ENCODE data around the gene CECR2.

The CECR2 gene

DNA sequence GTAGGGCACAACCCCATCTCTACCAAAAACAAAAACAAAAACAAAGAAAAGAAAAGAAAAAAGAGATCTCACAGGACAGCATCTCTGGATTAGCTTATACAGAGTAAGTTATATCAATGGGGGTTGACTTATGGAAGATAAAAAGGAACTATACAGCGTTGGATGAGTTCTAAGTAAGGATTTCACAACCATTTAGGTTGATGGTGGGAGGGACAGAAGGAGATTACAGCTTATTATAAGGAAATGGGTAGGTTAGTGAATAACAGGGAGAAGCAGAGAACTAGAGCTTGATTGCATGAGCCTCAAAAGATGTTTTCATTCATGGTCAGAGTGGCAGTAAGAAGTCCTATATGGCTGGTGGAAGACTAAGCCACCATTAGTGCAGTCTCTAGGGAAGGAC, 60.3 kb downstream of the CECR2 start:
- Histone ChIP-seq H3K9me3 (ENCODE audit: control extremely low read depth in 1 of 5, control insufficient read depth in 4 of 5, insufficient read depth in 2 of 5, low read depth in 1 of 5, low read length in 4 of 5) (no peaks in the 10 kb centered on the region), H3K27ac (ENCODE audit: insufficient read depth in 1 of 2, low read depth in 1 of 2, low read length in 2 of 2, poor library complexity in 1 of 2, severe bottlenecking in 2 of 2) (no peak overlapping the region), H3K4me3 (ENCODE audit: control insufficient read depth in 1 of 7, extremely low read depth in 1 of 7, insufficient read depth in 4 of 7, low read depth in 2 of 7, low read length in 6 of 7) (no peak overlapping the region), H3K4me1 (ENCODE audit: control extremely low read depth in 1 of 4, control insufficient read depth in 4 of 4, insufficient read depth in 4 of 4, low read length in 3 of 4) (no peaks in the 10 kb centered on the region), H3K36me3 (ENCODE audit: control insufficient read depth in 4 of 4, insufficient read depth in 4 of 4, low read length in 3 of 4) (no peaks in the 10 kb centered on the region), H3K27me3 (replicated peaks in 2 of 5; ENCODE audit: control insufficient read depth in 4 of 5, insufficient read depth in 5 of 5, low read length in 4 of 5) (no peaks in the 10 kb centered on the region)
- ChIA-PET CTCF (no interaction called here), POLR2A (no interaction called here)
- DNase-seq: no peak
- WGBS (ENCODE audit: insufficient coverage): 100% methylated on average over 1 of the region's 1 CpG

DNA sequence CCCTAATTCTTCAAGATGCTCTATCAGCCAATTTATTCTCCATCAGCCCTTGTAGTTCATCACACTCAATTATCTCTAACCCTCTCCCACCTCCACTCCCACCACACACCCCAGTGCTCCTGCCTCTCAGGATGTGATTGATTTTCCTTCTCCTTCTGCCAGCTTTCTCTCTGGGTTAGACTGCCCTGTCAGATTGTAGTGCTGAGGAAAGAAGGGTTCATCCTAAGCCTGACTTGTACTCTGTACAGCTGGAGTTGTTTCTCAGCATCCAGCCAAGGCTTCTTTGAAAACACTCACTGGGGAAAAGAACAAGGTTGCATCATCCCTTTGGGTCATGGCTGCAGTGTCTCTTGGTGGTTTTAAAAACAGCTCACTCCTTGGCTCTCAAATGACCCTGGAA, 61.2 kb downstream of the CECR2 start:
- no peak overlapping the region for H3K27ac ChIP-seq (ENCODE audit: insufficient read depth in 1 of 2, low read depth in 1 of 2, low read length in 2 of 2, poor library complexity in 1 of 2, severe bottlenecking in 2 of 2)
- POLR2A ChIA-PET: no interaction called here
- no peak for DNase-seq
- no peaks in the 10 kb centered on the region for H3K36me3 ChIP-seq (ENCODE audit: control insufficient read depth in 4 of 4, insufficient read depth in 4 of 4, low read length in 3 of 4)
- H3K4me3 ChIP-seq (ENCODE audit: control insufficient read depth in 1 of 7, extremely low read depth in 1 of 7, insufficient read depth in 4 of 7, low read depth in 2 of 7, low read length in 6 of 7): no peak overlapping the region
- H3K27me3 ChIP-seq (replicated peaks in 2 of 5; ENCODE audit: control insufficient read depth in 4 of 5, insufficient read depth in 5 of 5, low read length in 4 of 5): no peaks in the 10 kb centered on the region
- CTCF ChIA-PET: no interaction called here
- H3K9me3 ChIP-seq (ENCODE audit: control extremely low read depth in 1 of 5, control insufficient read depth in 4 of 5, insufficient read depth in 2 of 5, low read depth in 1 of 5, low read length in 4 of 5): no peaks in the 10 kb centered on the region
- no peaks in the 10 kb centered on the region for H3K4me1 ChIP-seq (ENCODE audit: control extremely low read depth in 1 of 4, control insufficient read depth in 4 of 4, insufficient read depth in 4 of 4, low read length in 3 of 4)

DNA sequence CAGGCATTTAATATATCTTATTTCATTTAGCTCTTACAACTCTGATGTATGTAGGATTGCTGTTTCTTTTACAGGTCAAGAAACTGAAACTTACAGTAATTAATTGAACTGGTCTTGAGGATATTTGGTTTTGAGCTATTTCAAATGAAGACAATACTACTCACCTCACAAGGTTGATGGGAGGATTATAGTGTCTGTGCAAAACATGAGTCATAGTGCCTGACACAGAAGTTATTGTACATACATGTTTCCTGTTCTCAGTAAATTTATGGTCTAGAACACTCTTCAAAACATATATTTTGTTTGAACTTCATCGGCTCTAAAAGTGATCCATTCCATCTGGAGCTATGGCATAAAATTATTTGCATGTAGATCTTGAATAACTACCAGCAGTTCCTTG, 61.9 kb downstream of the CECR2 start:
- Histone ChIP-seq H3K27ac (ENCODE audit: insufficient read depth in 1 of 2, low read depth in 1 of 2, low read length in 2 of 2, poor library complexity in 1 of 2, severe bottlenecking in 2 of 2) (no peak overlapping the region), H3K4me1 (ENCODE audit: control extremely low read depth in 1 of 4, control insufficient read depth in 4 of 4, insufficient read depth in 4 of 4, low read length in 3 of 4) (peaks cover 0 to under 1% (median 0%) of the 10 kb centered on the region in 4 experiments), H3K9me3 (ENCODE audit: control extremely low read depth in 1 of 5, control insufficient read depth in 4 of 5, insufficient read depth in 2 of 5, low read depth in 1 of 5, low read length in 4 of 5) (no peaks in the 10 kb centered on the region), H3K27me3 (replicated peaks in 2 of 5; ENCODE audit: control insufficient read depth in 4 of 5, insufficient read depth in 5 of 5, low read length in 4 of 5) (no peaks in the 10 kb centered on the region), H3K36me3 (ENCODE audit: control insufficient read depth in 4 of 4, insufficient read depth in 4 of 4, low read length in 3 of 4) (no peaks in the 10 kb centered on the region), H3K4me3 (ENCODE audit: control insufficient read depth in 1 of 7, extremely low read depth in 1 of 7, insufficient read depth in 4 of 7, low read depth in 2 of 7, low read length in 6 of 7) (no peak overlapping the region)
- ChIA-PET CTCF (no interaction called here), POLR2A (no interaction called here)
- WGBS (ENCODE audit: insufficient coverage): no CpG with 5 or more reads among the region's 1 CpG
- no peak for DNase-seq

DNA sequence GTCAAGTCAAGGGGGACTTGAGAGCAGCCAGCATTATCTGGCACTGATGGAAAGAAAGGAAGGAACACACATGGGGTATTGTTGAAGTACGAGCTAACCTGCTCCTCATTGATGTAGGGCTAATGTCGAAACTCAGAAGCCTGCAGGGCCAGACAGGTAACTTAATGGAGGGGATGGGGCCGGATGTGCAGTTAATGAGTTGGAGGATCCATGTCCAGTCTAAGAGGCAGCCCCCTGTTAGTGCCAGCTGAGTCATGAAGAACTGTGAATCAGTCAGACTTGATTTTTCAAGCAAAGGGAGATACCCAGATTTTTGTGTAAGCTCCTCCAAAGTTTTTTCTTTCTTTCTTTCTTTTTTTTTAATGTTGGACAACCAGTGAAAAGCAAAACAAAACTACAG, 65.6 kb downstream of the CECR2 start:
- DNase-seq: no peak
- Histone ChIP-seq H3K9me3 (ENCODE audit: control extremely low read depth in 1 of 5, control insufficient read depth in 4 of 5, insufficient read depth in 2 of 5, low read depth in 1 of 5, low read length in 4 of 5) (no peaks in the 10 kb centered on the region), H3K4me1 (ENCODE audit: control extremely low read depth in 1 of 4, control insufficient read depth in 4 of 4, insufficient read depth in 4 of 4, low read length in 3 of 4) (peaks cover 4 to 10% (median 8%) of the 10 kb centered on the region in 4 experiments), H3K4me3 (ENCODE audit: control insufficient read depth in 1 of 7, extremely low read depth in 1 of 7, insufficient read depth in 4 of 7, low read depth in 2 of 7, low read length in 6 of 7) (no peak overlapping the region), H3K36me3 (ENCODE audit: control insufficient read depth in 4 of 4, insufficient read depth in 4 of 4, low read length in 3 of 4) (no peaks in the 10 kb centered on the region), H3K27ac (ENCODE audit: insufficient read depth in 1 of 2, low read depth in 1 of 2, low read length in 2 of 2, poor library complexity in 1 of 2, severe bottlenecking in 2 of 2) (no peak overlapping the region), H3K27me3 (replicated peaks in 2 of 5; ENCODE audit: control insufficient read depth in 4 of 5, insufficient read depth in 5 of 5, low read length in 4 of 5) (no peaks in the 10 kb centered on the region)
- ChIA-PET CTCF (interaction anchor here (2.4 kb wide), 1 partner anchor 11 kb away, joined by 8 read pairs; no protein-coding TSS in a partner anchor), POLR2A (no interaction called here)
- 100% methylated on average over 3 of the region's 3 CpGs for WGBS (ENCODE audit: insufficient coverage)

DNA sequence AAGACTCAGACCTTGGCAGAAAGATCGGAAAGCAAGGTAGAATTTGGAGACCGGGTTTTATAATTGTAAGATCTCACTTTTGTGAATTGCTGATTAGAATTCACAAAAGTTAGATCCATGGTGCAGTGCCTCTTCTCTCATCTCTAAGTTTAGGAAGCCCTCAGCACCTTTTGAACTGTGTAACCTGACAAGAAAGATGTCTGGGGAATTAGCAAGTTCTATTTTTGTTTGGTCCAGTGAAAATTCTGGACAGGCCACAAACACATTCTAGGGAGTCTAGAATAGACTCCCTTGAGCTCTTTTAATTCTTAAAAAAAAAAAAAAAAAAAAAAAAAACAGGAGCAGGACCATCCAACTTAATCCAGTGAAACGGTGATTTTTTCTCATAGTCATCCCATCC, 66.1 kb downstream of the CECR2 start:
- peaks cover 4 to 10% (median 8%) of the 10 kb centered on the region in 4 experiments for H3K4me1 ChIP-seq (ENCODE audit: control extremely low read depth in 1 of 4, control insufficient read depth in 4 of 4, insufficient read depth in 4 of 4, low read length in 3 of 4)
- H3K9me3 ChIP-seq (ENCODE audit: control extremely low read depth in 1 of 5, control insufficient read depth in 4 of 5, insufficient read depth in 2 of 5, low read depth in 1 of 5, low read length in 4 of 5): no peaks in the 10 kb centered on the region
- H3K36me3 ChIP-seq (ENCODE audit: control insufficient read depth in 4 of 4, insufficient read depth in 4 of 4, low read length in 3 of 4): no peaks in the 10 kb centered on the region
- DNase-seq: no peak
- 100% methylated on average over 2 of the region's 3 CpGs for WGBS (ENCODE audit: insufficient coverage)
- CTCF ChIA-PET: interaction anchor here (2.4 kb wide), 1 partner anchor 11 kb away, joined by 8 read pairs; no protein-coding TSS in a partner anchor
- POLR2A ChIA-PET: no interaction called here
- no peak overlapping the region for H3K27ac ChIP-seq (ENCODE audit: insufficient read depth in 1 of 2, low read depth in 1 of 2, low read length in 2 of 2, poor library complexity in 1 of 2, severe bottlenecking in 2 of 2)
- no peaks in the 10 kb centered on the region for H3K27me3 ChIP-seq (replicated peaks in 2 of 5; ENCODE audit: control insufficient read depth in 4 of 5, insufficient read depth in 5 of 5, low read length in 4 of 5)
- H3K4me3 ChIP-seq (ENCODE audit: control insufficient read depth in 1 of 7, extremely low read depth in 1 of 7, insufficient read depth in 4 of 7, low read depth in 2 of 7, low read length in 6 of 7): no peak overlapping the region

DNA sequence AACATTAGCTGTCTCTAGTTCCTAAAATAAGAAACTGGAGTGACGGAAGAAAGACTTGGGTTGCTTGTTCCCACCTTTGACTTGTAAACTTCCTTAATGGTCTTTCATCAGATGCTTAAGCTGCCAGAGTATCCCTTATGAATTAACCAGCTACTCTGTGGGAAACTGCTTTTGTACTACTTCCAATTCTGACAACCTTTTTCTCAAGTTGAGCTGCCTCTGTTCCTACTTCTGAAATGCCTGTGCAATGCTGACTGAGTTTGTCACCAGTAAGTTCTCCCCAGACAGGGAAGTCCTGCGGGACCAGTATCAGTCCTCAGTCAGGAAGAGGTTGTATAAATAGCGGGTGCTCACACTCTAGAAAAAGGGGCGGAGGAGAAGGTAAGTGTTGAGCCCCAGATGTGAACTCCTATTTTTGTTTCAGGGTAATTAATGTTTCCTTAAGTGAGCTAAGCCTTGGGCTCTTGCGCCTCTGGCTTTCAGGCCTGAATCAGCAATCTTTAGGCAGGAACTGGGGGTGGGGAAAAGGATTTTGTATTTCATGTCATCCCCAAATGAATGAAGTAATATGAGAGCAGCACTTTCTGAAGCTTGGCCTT, 67.2 kb downstream of the CECR2 start:
- Histone ChIP-seq H3K9me3 (ENCODE audit: control extremely low read depth in 1 of 5, control insufficient read depth in 4 of 5, insufficient read depth in 2 of 5, low read depth in 1 of 5, low read length in 4 of 5) (no peaks in the 10 kb centered on the region), H3K27ac (ENCODE audit: insufficient read depth in 1 of 2, low read depth in 1 of 2, low read length in 2 of 2, poor library complexity in 1 of 2, severe bottlenecking in 2 of 2) (no peak overlapping the region), H3K27me3 (replicated peaks in 2 of 5; ENCODE audit: control insufficient read depth in 4 of 5, insufficient read depth in 5 of 5, low read length in 4 of 5) (no peaks in the 10 kb centered on the region), H3K4me1 (ENCODE audit: control extremely low read depth in 1 of 4, control insufficient read depth in 4 of 4, insufficient read depth in 4 of 4, low read length in 3 of 4) (peaks cover 4 to 10% (median 8%) of the 10 kb centered on the region in 4 experiments), H3K4me3 (ENCODE audit: control insufficient read depth in 1 of 7, extremely low read depth in 1 of 7, insufficient read depth in 4 of 7, low read depth in 2 of 7, low read length in 6 of 7) (no peak overlapping the region), H3K36me3 (ENCODE audit: control insufficient read depth in 4 of 4, insufficient read depth in 4 of 4, low read length in 3 of 4) (no peaks in the 10 kb centered on the region)
- DNase-seq: peak; percentile 16 to 28 (median 21)
- CTCF ChIA-PET: interaction anchor here (2.4 kb wide), 1 partner anchor 10 kb away, joined by 8 read pairs; no protein-coding TSS in a partner anchor
- 15% methylated on average over 4 of the region's 5 CpGs for WGBS (ENCODE audit: insufficient coverage)
- POLR2A ChIA-PET: no interaction called here

DNA sequence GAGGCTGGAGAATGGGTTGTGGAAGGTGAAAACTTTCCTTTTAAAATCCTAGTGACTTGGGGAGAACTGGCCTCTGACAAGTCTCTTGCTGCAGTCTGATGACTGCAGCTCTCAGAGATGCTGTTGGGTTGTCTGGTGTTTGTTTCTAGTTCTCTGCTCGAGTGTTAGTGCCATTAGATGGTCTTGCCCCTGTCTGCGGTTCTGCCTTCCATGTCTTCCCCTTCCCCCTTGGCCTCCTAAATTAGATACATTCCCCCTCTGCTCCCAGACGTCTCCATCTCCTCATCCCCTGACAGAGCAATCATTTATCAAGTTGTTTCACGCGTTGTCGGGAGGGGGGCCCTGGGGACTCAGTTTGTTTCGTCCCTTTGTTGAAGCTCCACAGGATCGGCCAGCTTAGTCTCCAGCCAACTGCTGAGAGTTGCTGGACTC, 67.7 kb downstream of the CECR2 start:
- no peak overlapping the region for H3K4me3 ChIP-seq (ENCODE audit: control insufficient read depth in 1 of 7, extremely low read depth in 1 of 7, insufficient read depth in 4 of 7, low read depth in 2 of 7, low read length in 6 of 7)
- DNase-seq: no peak
- ChIA-PET CTCF (interaction anchor here (2.4 kb wide), 1 partner anchor 9 kb away, joined by 8 read pairs; no protein-coding TSS in a partner anchor), POLR2A (no interaction called here)
- H3K27me3 ChIP-seq (replicated peaks in 2 of 5; ENCODE audit: control insufficient read depth in 4 of 5, insufficient read depth in 5 of 5, low read length in 4 of 5): no peaks in the 10 kb centered on the region
- 47% methylated on average over 8 of the region's 8 CpGs for WGBS (ENCODE audit: insufficient coverage)
- no peaks in the 10 kb centered on the region for H3K36me3 ChIP-seq (ENCODE audit: control insufficient read depth in 4 of 4, insufficient read depth in 4 of 4, low read length in 3 of 4)
- no peak overlapping the region for H3K27ac ChIP-seq (ENCODE audit: insufficient read depth in 1 of 2, low read depth in 1 of 2, low read length in 2 of 2, poor library complexity in 1 of 2, severe bottlenecking in 2 of 2)
- peaks cover 4 to 10% (median 8%) of the 10 kb centered on the region in 4 experiments for H3K4me1 ChIP-seq (ENCODE audit: control extremely low read depth in 1 of 4, control insufficient read depth in 4 of 4, insufficient read depth in 4 of 4, low read length in 3 of 4)
- no peaks in the 10 kb centered on the region for H3K9me3 ChIP-seq (ENCODE audit: control extremely low read depth in 1 of 5, control insufficient read depth in 4 of 5, insufficient read depth in 2 of 5, low read depth in 1 of 5, low read length in 4 of 5)
